Glutamatergic neuron (in vitro differentiated cells): ENCODE results near the gene KIF18B. TPM values are rescaled to one million over a fixed set of nuclear protein-coding genes. Genes with fewer than 3 reads are reported as not detected.

Source experiments
- DNase-seq: peaks from one replicate; pipeline ENCODE4 v3.0.0; 2022
- H3K27ac Mint-ChIP-seq: one replicate; pipeline ENCODE4 v1.8.0; 2020; ENCODE audit warnings: mild to moderate bottlenecking, mixed read lengths, inconsistent platforms; ENCODE audit not compliant: unreplicated experiment
- H3K27me3 Mint-ChIP-seq: one replicate; pipeline ENCODE4 v1.8.0; 2020; ENCODE audit warnings: mild to moderate bottlenecking, moderate library complexity, mixed read lengths, inconsistent platforms; ENCODE audit not compliant: unreplicated experiment
- H3K36me3 Mint-ChIP-seq: one replicate; pipeline ENCODE4 v1.8.0; 2020; ENCODE audit warnings: mild to moderate bottlenecking, mixed read lengths, inconsistent platforms; ENCODE audit not compliant: unreplicated experiment
- H3K4me1 Mint-ChIP-seq: one replicate; pipeline ENCODE4 v1.8.0; 2020; ENCODE audit warnings: mild to moderate bottlenecking, low read depth, mixed read lengths, inconsistent platforms; ENCODE audit not compliant: unreplicated experiment
- H3K4me3 Mint-ChIP-seq: one replicate; pipeline ENCODE4 v1.8.0; 2020; ENCODE audit warnings: mild to moderate bottlenecking, mixed read lengths, inconsistent platforms; ENCODE audit not compliant: unreplicated experiment
- H3K9me3 Mint-ChIP-seq: one replicate; pipeline ENCODE4 v1.8.0; 2020; ENCODE audit warnings: mild to moderate bottlenecking, moderate library complexity, mixed read lengths, inconsistent platforms; ENCODE audit not compliant: unreplicated experiment
- CTCF ChIP-seq: fragments of 200-600 bp; sonication (generic); IDR thresholded peaks from one replicate; pipeline ENCODE4 v1.5.0; 2021; ENCODE audit not compliant: partially characterized antibody, unreplicated experiment
- total RNA-seq: library from RNA; stranded (reverse); fragmentation: NEBNext Ultra II Directional; extraction: Animal tissue kit (Norgen Biotek cat#: 25700); gene quantifications from one replicate; pipeline ENCODE4 v1.2.1, GENCODE V29; 2021; ENCODE audit not compliant: unreplicated experiment

Gene KIF18B
- total RNA-seq, 1 donor from 2014 or later: 7.4 TPM

GRCh38 chr17:44970136-44970741, 22.7 kb upstream of the KIF18B start:
- TF ChIP-seq CTCF: no peak
- Mint-ChIP-seq H3K4me3 (peak overlapping the region; percentile 34), H3K36me3 (no peaks in the 10 kb centered on the region), H3K4me1 (peaks cover 2% of the 10 kb centered on the region), H3K9me3 (peaks cover 4% of the 10 kb centered on the region), H3K27ac (no peak overlapping the region), H3K27me3 (peaks cover 36% of the 10 kb centered on the region)
- DNase-seq: peak; percentile 39

GRCh38 chr17:44969144-44969780, 21.7 kb upstream of the KIF18B start:
- H3K9me3 Mint-ChIP-seq: peaks cover 4% of the 10 kb centered on the region
- no peak for TF ChIP-seq CTCF
- no peaks in the 10 kb centered on the region for H3K36me3 Mint-ChIP-seq
- no peak overlapping the region for H3K27ac Mint-ChIP-seq
- DNase-seq: no peak
- peaks cover 39% of the 10 kb centered on the region for H3K27me3 Mint-ChIP-seq
- H3K4me3 Mint-ChIP-seq: peak overlapping the region; percentile 83
- peaks cover 2% of the 10 kb centered on the region for H3K4me1 Mint-ChIP-seq

DNA sequence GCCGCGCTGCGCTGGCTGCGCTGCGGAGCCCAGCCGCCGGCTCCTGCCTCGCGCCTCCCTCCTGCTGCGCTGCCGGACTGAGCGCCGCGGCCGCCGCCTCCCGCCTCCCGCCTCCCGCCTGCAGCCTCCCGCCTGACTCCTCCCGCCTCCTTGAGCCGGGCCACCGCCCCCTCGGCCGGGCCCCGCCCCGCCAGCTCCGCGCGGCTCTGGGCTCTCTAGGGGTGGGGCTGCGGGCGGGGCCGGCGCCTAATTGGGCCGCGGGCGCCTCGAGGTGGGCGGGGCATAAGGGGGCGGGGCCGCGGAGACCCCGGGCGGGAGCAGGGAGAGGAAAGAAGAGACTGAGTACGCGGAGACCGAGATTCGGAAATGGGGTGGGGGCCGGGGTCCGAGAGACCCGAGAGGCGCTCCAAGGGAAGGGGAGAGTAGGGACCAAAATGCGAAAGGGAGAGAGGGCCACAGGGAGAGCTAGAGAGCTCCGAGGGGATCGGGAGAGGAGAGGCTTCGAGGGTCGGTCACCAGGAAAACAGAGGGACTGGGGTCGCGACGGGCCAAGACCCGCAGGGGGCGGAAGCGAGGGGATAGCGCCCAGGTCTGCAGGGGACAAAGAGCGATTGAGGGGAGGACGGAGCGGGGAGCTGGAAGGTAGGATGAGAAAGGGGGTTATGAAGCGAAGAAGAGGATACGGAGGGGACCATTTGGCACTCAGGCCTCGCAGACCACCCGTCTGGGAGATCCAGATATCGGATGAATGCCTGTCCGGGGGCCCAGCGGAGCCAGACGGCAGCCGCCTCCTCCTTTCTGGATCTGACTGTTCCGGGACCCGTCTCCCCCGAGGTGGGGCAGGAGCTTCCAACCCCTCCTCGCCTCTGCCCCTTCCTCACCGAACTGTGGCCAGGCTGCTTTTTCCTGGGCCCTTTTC, 20.9 kb upstream of the KIF18B start, which contains the start of gene C1QL1:
TSS of gene C1QL1 (minus strand) at position 79 of the 919 bp plus-strand sequence. CDS start 255 bp downstream, outside the sequence.
- TF ChIP-seq CTCF: peak; percentile 49
- peak; percentile 94 for DNase-seq
- peaks cover 2% of the 10 kb centered on the region for H3K4me1 Mint-ChIP-seq
- H3K27ac Mint-ChIP-seq: no peak within 1 kb of the TSS
- H3K9me3 Mint-ChIP-seq: peaks cover 1% of the 10 kb centered on the region
- H3K27me3 Mint-ChIP-seq: peaks cover 34% of the 10 kb centered on the region
- peak within 1 kb of the TSS; percentile 84 for H3K4me3 Mint-ChIP-seq
- H3K36me3 Mint-ChIP-seq: no peaks in the 10 kb centered on the region

DNA sequence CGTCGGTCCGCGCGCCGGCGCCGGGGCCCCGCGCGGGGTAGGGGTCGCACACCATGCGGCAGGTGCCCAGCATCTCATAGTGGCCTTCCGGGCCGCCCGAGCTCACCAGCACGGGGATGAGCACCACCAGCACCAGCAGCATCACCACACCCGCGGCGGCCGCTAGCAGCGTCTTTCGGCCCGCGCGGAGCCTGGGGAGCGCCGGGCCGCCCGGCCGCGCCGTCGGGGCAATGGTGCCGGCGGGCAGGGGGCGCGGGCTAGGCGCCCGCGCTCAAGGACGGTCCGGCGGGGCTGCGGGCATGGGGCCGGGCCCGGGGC, 20.3 kb upstream of the KIF18B start:
- Mint-ChIP-seq H3K9me3 (peaks cover 1% of the 10 kb centered on the region), H3K27me3 (peaks cover 34% of the 10 kb centered on the region), H3K27ac (no peak overlapping the region), H3K4me3 (no peak overlapping the region), H3K4me1 (peaks cover 2% of the 10 kb centered on the region), H3K36me3 (no peaks in the 10 kb centered on the region)
- TF ChIP-seq CTCF: no peak
- DNase-seq: no peak
